ENCODE results near the gene TGFB3.

GRCh38 chr14:75915045-75915444, 66.8 kb downstream of the TGFB3 start:
- TF ChIP-seq CTCF (conservative IDR thresholded peaks at IDR 0.05; ENCODE audit: low read depth, low read length) (no peak), EZH2 (IDR thresholded peaks at IDR 0.05; ENCODE audit: borderline replicate concordance, low read depth, low read length, poor library complexity, severe bottlenecking) (no peak)
